ENCODE results near the gene EPHA3. TPM values are rescaled to one million over a fixed set of nuclear protein-coding genes. Genes with fewer than 3 reads are reported as not detected.

Gene EPHA3
- total RNA-seq, 1 donor = 10.9 TPM

DNA sequence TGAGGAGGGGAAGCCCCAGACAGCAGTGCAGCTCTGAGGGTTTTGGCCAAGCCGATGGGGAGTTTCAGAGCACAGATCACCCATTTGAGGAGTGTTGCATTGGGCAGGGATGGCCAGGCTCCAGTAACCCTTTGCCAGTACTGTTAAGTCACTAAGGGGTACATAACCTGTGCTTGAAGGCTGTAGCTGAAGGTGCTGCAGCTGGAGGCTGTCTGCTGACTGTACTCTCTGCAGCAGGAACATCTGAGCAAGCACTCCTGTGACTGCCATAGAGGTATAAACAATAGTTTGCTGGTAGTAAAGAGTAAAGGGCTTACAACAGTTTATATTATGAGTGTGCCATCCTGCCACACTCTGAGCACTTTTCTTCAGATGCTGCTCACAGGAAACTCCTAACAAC, 297.8 kb downstream of the EPHA3 start:
- Histone ChIP-seq H3K79me2 (ENCODE audit: insufficient read depth, low read length) (no peaks in the 10 kb centered on the region), H3K9me3 (ENCODE audit: low read depth, low read length) (no peaks in the 10 kb centered on the region), H3K4me1 (ENCODE audit: insufficient read depth, low read length) (no peaks in the 10 kb centered on the region), H3K4me3 (ENCODE audit: insufficient read depth, low read length) (no peak overlapping the region), H3K27ac (ENCODE audit: low read depth, low read length) (no peak overlapping the region), H3K36me3 (ENCODE audit: insufficient read depth, low read length) (no peaks in the 10 kb centered on the region), H4K20me1 (ENCODE audit: insufficient read depth, low read length) (no peaks in the 10 kb centered on the region), H3K4me2 (ENCODE audit: insufficient read depth, low read length) (no peak overlapping the region), H3K27me3 (ENCODE audit: insufficient read depth, low read length) (no peaks in the 10 kb centered on the region), H2AFZ (ENCODE audit: low read length) (no peak overlapping the region)
- no peak for DNase-seq (ENCODE audit: insufficient read length, low spot score, missing footprints)
- TF ChIP-seq, protein P1, sequence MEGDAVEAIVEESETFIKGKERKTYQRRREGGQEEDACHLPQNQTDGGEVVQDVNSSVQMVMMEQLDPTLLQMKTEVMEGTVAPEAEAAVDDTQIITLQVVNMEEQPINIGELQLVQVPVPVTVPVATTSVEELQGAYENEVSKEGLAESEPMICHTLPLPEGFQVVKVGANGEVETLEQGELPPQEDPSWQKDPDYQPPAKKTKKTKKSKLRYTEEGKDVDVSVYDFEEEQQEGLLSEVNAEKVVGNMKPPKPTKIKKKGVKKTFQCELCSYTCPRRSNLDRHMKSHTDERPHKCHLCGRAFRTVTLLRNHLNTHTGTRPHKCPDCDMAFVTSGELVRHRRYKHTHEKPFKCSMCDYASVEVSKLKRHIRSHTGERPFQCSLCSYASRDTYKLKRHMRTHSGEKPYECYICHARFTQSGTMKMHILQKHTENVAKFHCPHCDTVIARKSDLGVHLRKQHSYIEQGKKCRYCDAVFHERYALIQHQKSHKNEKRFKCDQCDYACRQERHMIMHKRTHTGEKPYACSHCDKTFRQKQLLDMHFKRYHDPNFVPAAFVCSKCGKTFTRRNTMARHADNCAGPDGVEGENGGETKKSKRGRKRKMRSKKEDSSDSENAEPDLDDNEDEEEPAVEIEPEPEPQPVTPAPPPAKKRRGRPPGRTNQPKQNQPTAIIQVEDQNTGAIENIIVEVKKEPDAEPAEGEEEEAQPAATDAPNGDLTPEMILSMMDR (IDR thresholded peaks at IDR 0.05; ENCODE audit: extremely low read depth, low read depth, low read length) = no peak

DNA sequence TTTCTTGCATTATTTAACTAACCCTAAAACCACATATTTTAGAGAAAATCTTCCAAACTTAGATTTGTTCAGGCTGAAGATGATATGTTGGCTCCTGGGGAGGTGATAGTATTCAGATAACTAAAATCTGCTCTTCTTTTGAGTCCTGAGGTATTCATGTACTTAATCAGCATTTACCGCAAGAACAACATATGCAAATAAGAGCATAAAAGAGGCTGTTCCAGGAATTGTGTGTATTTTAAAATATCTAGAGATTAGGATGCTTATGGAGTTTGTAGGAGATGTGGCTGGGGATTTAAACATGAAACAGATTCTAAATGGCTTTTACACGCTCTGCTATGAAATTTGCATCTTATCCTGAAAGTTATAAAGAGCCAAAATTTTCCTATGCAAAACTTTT, 298.2 kb downstream of the EPHA3 start:
- H2AFZ ChIP-seq (ENCODE audit: low read length) = no peak overlapping the region
- no peaks in the 10 kb centered on the region for H3K9me3 ChIP-seq (ENCODE audit: low read depth, low read length)
- TF ChIP-seq, protein P1 (IDR thresholded peaks at IDR 0.05; ENCODE audit: extremely low read depth, low read depth, low read length) = no peak
- no peaks in the 10 kb centered on the region for H3K27me3 ChIP-seq (ENCODE audit: insufficient read depth, low read length)
- H3K79me2 ChIP-seq (ENCODE audit: insufficient read depth, low read length) = no peaks in the 10 kb centered on the region
- H3K4me3 ChIP-seq (ENCODE audit: insufficient read depth, low read length) = no peak overlapping the region
- H4K20me1 ChIP-seq (ENCODE audit: insufficient read depth, low read length) = no peaks in the 10 kb centered on the region
- H3K4me1 ChIP-seq (ENCODE audit: insufficient read depth, low read length) = no peaks in the 10 kb centered on the region
- H3K36me3 ChIP-seq (ENCODE audit: insufficient read depth, low read length) = no peaks in the 10 kb centered on the region
- no peak for DNase-seq (ENCODE audit: insufficient read length, low spot score, missing footprints)
- H3K4me2 ChIP-seq (ENCODE audit: insufficient read depth, low read length) = no peak overlapping the region
- no peak overlapping the region for H3K27ac ChIP-seq (ENCODE audit: low read depth, low read length)

DNA sequence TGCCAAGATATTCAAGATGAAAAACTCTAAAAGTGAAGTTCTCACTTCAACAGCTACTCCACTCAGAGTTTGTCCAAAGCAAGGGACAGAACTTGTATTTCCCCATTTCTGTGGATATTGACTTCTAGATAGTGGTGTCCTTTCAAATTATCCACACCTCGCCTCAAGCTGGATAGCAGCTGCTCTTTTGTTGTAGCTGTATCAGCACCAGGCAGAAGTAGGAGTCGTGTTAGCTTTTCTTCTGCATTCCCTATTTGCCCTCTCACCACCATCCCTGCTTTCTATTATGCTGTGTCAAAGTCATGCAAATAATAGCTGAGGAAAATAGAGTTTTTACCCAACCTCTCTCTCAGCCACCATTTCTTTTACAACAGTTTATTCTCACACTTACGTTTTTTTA, 303.8 kb downstream of the EPHA3 start:
- no peaks in the 10 kb centered on the region for H3K79me2 ChIP-seq (ENCODE audit: insufficient read depth, low read length)
- H3K4me2 ChIP-seq (ENCODE audit: insufficient read depth, low read length) = no peak overlapping the region
- no peaks in the 10 kb centered on the region for H3K27me3 ChIP-seq (ENCODE audit: insufficient read depth, low read length)
- no peak for DNase-seq (ENCODE audit: insufficient read length, low spot score, missing footprints)
- TF ChIP-seq, protein P1 (IDR thresholded peaks at IDR 0.05; ENCODE audit: extremely low read depth, low read depth, low read length) = no peak
- H2AFZ ChIP-seq (ENCODE audit: low read length) = no peak overlapping the region
- no peak overlapping the region for H3K4me3 ChIP-seq (ENCODE audit: insufficient read depth, low read length)
- no peak overlapping the region for H3K27ac ChIP-seq (ENCODE audit: low read depth, low read length)
- no peaks in the 10 kb centered on the region for H3K9me3 ChIP-seq (ENCODE audit: low read depth, low read length)
- H3K36me3 ChIP-seq (ENCODE audit: insufficient read depth, low read length) = no peaks in the 10 kb centered on the region
- H3K4me1 ChIP-seq (ENCODE audit: insufficient read depth, low read length) = no peaks in the 10 kb centered on the region
- H4K20me1 ChIP-seq (ENCODE audit: insufficient read depth, low read length) = no peaks in the 10 kb centered on the region

DNA sequence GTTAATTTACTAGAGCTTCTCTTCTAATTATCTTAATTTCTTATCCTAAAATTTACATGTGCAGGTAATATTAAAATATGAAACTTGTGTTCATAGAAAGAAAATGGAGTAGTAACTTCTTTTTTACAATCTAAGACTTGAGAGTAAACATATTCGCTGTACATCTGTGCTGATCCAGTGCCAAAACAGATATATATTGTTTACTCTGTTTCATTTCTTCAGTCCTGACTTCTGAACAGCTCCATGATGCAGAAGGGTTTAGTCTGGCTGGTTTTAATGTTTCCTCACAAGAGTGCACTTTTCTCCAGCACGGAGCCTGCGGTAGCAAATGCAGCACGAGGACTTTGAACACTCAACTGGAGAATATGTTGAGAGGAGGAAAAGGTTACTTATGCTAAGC, 306.8 kb downstream of the EPHA3 start:
- H3K27ac ChIP-seq (ENCODE audit: low read depth, low read length) = no peak overlapping the region
- H3K36me3 ChIP-seq (ENCODE audit: insufficient read depth, low read length) = no peaks in the 10 kb centered on the region
- no peak for DNase-seq (ENCODE audit: insufficient read length, low spot score, missing footprints)
- H3K9me3 ChIP-seq (ENCODE audit: low read depth, low read length) = no peaks in the 10 kb centered on the region
- H4K20me1 ChIP-seq (ENCODE audit: insufficient read depth, low read length) = no peaks in the 10 kb centered on the region
- no peaks in the 10 kb centered on the region for H3K4me1 ChIP-seq (ENCODE audit: insufficient read depth, low read length)
- no peak overlapping the region for H2AFZ ChIP-seq (ENCODE audit: low read length)
- TF ChIP-seq, protein P1 (IDR thresholded peaks at IDR 0.05; ENCODE audit: extremely low read depth, low read depth, low read length) = no peak
- H3K27me3 ChIP-seq (ENCODE audit: insufficient read depth, low read length) = no peaks in the 10 kb centered on the region
- H3K4me3 ChIP-seq (ENCODE audit: insufficient read depth, low read length) = no peak overlapping the region
- no peak overlapping the region for H3K4me2 ChIP-seq (ENCODE audit: insufficient read depth, low read length)
- no peaks in the 10 kb centered on the region for H3K79me2 ChIP-seq (ENCODE audit: insufficient read depth, low read length)

Measured in osteoblast (primary cell).